ENCODE data around the gene NAV3.

The NAV3 gene

GRCh38 chr12:77998236-77998786 is 167.6 kb downstream of the NAV3 start:
- H2AFZ ChIP-seq (ENCODE audit: low read length), result no peak overlapping the region
- H3F3A ChIP-seq (ENCODE audit: insufficient read depth, low read length), result no peaks in the 10 kb centered on the region
- DNase-seq, result no peak
- H3K79me2 ChIP-seq (ENCODE audit: low read length), result no peaks in the 10 kb centered on the region
- H3K4me3 ChIP-seq (ENCODE audit: low read length), result no peak overlapping the region
- H3K4me1 ChIP-seq (ENCODE audit: low read length), result no peaks in the 10 kb centered on the region
- H3K9ac ChIP-seq (ENCODE audit: low read length), result no peak overlapping the region
- no peaks in the 10 kb centered on the region for H4K20me1 ChIP-seq (ENCODE audit: insufficient read depth, low read length)
- TF ChIP-seq EZH2 (optimal IDR thresholded peaks at IDR 0.05; ENCODE audit: low read depth, low read length) (no peak), EZH2phosphoT487 (IDR thresholded peaks at IDR 0.05; ENCODE audit: low read length) (no peak), CTCF (IDR thresholded peaks at IDR 0.05; ENCODE audit: low read length) (no peak)
- H3K4me2 ChIP-seq (ENCODE audit: low read depth, low read length), result no peak overlapping the region
- H3K36me3 ChIP-seq (replicated peaks; ENCODE audit: insufficient read depth, low read length), result no peaks in the 10 kb centered on the region
- H3K9me2 ChIP-seq (replicated peaks; ENCODE audit: insufficient read depth, low read length), result no peaks in the 10 kb centered on the region
- no peak overlapping the region for H3K27ac ChIP-seq (ENCODE audit: low read length)
- H3K9me3 ChIP-seq (replicated peaks; ENCODE audit: insufficient read depth, low read length), result no peaks in the 10 kb centered on the region
- H3K27me3 ChIP-seq (replicated peaks; ENCODE audit: insufficient read depth, low read length), result no peaks in the 10 kb centered on the region

- Histone ChIP-seq H3K9me3 (replicated peaks; ENCODE audit: insufficient read depth, low read length) (no peaks in the 10 kb centered on the region), H3K4me2 (ENCODE audit: low read depth, low read length) (no peak overlapping the region), H3K9me2 (replicated peaks; ENCODE audit: insufficient read depth, low read length) (no peaks in the 10 kb centered on the region), H3K36me3 (replicated peaks; ENCODE audit: insufficient read depth, low read length) (no peaks in the 10 kb centered on the region), H3K4me3 (ENCODE audit: low read length) (no peak overlapping the region), H4K20me1 (ENCODE audit: insufficient read depth, low read length) (no peaks in the 10 kb centered on the region), H3K9ac (ENCODE audit: low read length) (no peak overlapping the region), H3K27ac (ENCODE audit: low read length) (no peak overlapping the region), H3K4me1 (ENCODE audit: low read length) (no peaks in the 10 kb centered on the region), H2AFZ (ENCODE audit: low read length) (no peak overlapping the region), H3K27me3 (replicated peaks; ENCODE audit: insufficient read depth, low read length) (no peaks in the 10 kb centered on the region), H3F3A (ENCODE audit: insufficient read depth, low read length) (no peaks in the 10 kb centered on the region), H3K79me2 (ENCODE audit: low read length) (no peaks in the 10 kb centered on the region)
- DNase-seq, result no peak
- TF ChIP-seq EZH2phosphoT487 (IDR thresholded peaks at IDR 0.05; ENCODE audit: low read length), result no peak
- no peak for TF ChIP-seq EZH2 (optimal IDR thresholded peaks at IDR 0.05; ENCODE audit: low read depth, low read length)
- no peak for TF ChIP-seq CTCF (IDR thresholded peaks at IDR 0.05; ENCODE audit: low read length)
Observed at GRCh38 chr12:77999074-77999715, 168.5 kb downstream of the NAV3 start.

GRCh38 chr12:78002878-78003277 is 172.2 kb downstream of the NAV3 start:
- Histone ChIP-seq H2AFZ (ENCODE audit: low read length) (no peak overlapping the region), H3F3A (ENCODE audit: insufficient read depth, low read length) (no peaks in the 10 kb centered on the region), H3K9me3 (replicated peaks; ENCODE audit: insufficient read depth, low read length) (no peaks in the 10 kb centered on the region), H3K27ac (ENCODE audit: low read length) (no peak overlapping the region), H3K9ac (ENCODE audit: low read length) (no peak overlapping the region), H4K20me1 (ENCODE audit: insufficient read depth, low read length) (no peaks in the 10 kb centered on the region), H3K27me3 (replicated peaks; ENCODE audit: insufficient read depth, low read length) (no peaks in the 10 kb centered on the region), H3K79me2 (ENCODE audit: low read length) (no peaks in the 10 kb centered on the region), H3K9me2 (replicated peaks; ENCODE audit: insufficient read depth, low read length) (no peaks in the 10 kb centered on the region), H3K36me3 (replicated peaks; ENCODE audit: insufficient read depth, low read length) (no peaks in the 10 kb centered on the region), H3K4me2 (ENCODE audit: low read depth, low read length) (no peak overlapping the region), H3K4me3 (ENCODE audit: low read length) (no peak overlapping the region), H3K4me1 (ENCODE audit: low read length) (no peaks in the 10 kb centered on the region)
- no peak for DNase-seq
- TF ChIP-seq CTCF (IDR thresholded peaks at IDR 0.05; ENCODE audit: low read length), result no peak
- no peak for TF ChIP-seq EZH2phosphoT487 (IDR thresholded peaks at IDR 0.05; ENCODE audit: low read length)
